Measurements from ENCODE around the gene YWHAG. TPM values are rescaled to one million over a fixed set of nuclear protein-coding genes. Genes with fewer than 3 reads are reported as not detected.

Gene YWHAG
- polyA plus RNA-seq, 1 donor (not counting 4 experiments of a cell fraction or from before 2014, with no cell fraction given) = 130 TPM

GRCh38 chr7:76349313-76349885, 9.4 kb downstream of the YWHAG start:
- dilution Hi-C loops (cut with MboI; ENCODE audit: extremely low pct_ligation_motif_present, low sequenced_read_pairs) = no loop called here
- no peak overlapping the region for H2AFZ ChIP-seq (ENCODE audit: control insufficient read depth, low read length)
- TF ChIP-seq EZH2 (IDR thresholded peaks at IDR 0.05; ENCODE audit: low read length) (no peak), CTCF (optimal IDR thresholded peaks at IDR 0.05 in 1 of 3, IDR thresholded peaks at IDR 0.05 in 1 of 3, conservative IDR thresholded peaks at IDR 0.05 in 1 of 3; ENCODE audit: extremely low read depth in 1 of 3, insufficient read depth in 2 of 3, low read length in 3 of 3) (no peak)

GRCh38 chr7:76347710-76348109, 11.1 kb downstream of the YWHAG start:
- dilution Hi-C loops (cut with MboI; ENCODE audit: extremely low pct_ligation_motif_present, low sequenced_read_pairs) = no loop called here
- Histone ChIP-seq H3K36me3 (ENCODE audit: control insufficient read depth in 2 of 2, extremely low read depth in 1 of 2, insufficient read depth in 2 of 2, low read length in 2 of 2) (peaks cover 34 to 40% of the 10 kb centered on the region in 2 experiments), H3K9me1 (ENCODE audit: control insufficient read depth, extremely low read depth, insufficient read depth, low read length) (peaks cover 7% of the 10 kb centered on the region), H3K4me3 (ENCODE audit: control insufficient read depth in 2 of 3, extremely low read depth in 1 of 3, insufficient read depth in 2 of 3, low read depth in 1 of 3, low read length in 3 of 3) (no peak overlapping the region), H4K20me1 (ENCODE audit: control insufficient read depth, extremely low read depth, insufficient read depth, low read length) (peaks cover 55% of the 10 kb centered on the region), H3K4me1 (ENCODE audit: control insufficient read depth, extremely low read depth, insufficient read depth, low read length) (peaks cover 13% of the 10 kb centered on the region), H2AFZ (ENCODE audit: control insufficient read depth, low read length) (no peak overlapping the region), H3K9me3 (ENCODE audit: control insufficient read depth, low read depth, low read length) (no peaks in the 10 kb centered on the region), H3K27ac (ENCODE audit: control insufficient read depth, insufficient read depth, low read length) (no peak overlapping the region), H3K9ac (ENCODE audit: control insufficient read depth, extremely low read depth, insufficient read depth, low read length) (no peak overlapping the region), H3K79me2 (ENCODE audit: control insufficient read depth, insufficient read depth, low read length) (peaks cover 100% of the 10 kb centered on the region), H3K27me3 (ENCODE audit: control insufficient read depth, extremely low read depth, insufficient read depth, low read length) (no peaks in the 10 kb centered on the region), H3K4me2 (ENCODE audit: control insufficient read depth, extremely low read depth, insufficient read depth, low read depth, low read length) (no peak overlapping the region)
- no peak for TF ChIP-seq CTCF (optimal IDR thresholded peaks at IDR 0.05 in 1 of 3, IDR thresholded peaks at IDR 0.05 in 1 of 3, conservative IDR thresholded peaks at IDR 0.05 in 1 of 3; ENCODE audit: extremely low read depth in 1 of 3, insufficient read depth in 2 of 3, low read length in 3 of 3)
- no peak for TF ChIP-seq EZH2 (IDR thresholded peaks at IDR 0.05; ENCODE audit: low read length)
- no peak for FAIRE-seq
- no peak for DNase-seq (ENCODE audit: low read depth, low spot score)

More at GRCh38 chr7:76349313-76349885, 9.4 kb downstream of the YWHAG start:
- Histone ChIP-seq H3K9me3 (ENCODE audit: control insufficient read depth, low read depth, low read length) (no peaks in the 10 kb centered on the region), H3K4me2 (ENCODE audit: control insufficient read depth, extremely low read depth, insufficient read depth, low read depth, low read length) (no peak overlapping the region), H3K79me2 (ENCODE audit: control insufficient read depth, insufficient read depth, low read length) (peaks cover 100% of the 10 kb centered on the region), H3K9me1 (ENCODE audit: control insufficient read depth, extremely low read depth, insufficient read depth, low read length) (peaks cover 12% of the 10 kb centered on the region), H3K36me3 (ENCODE audit: control insufficient read depth in 2 of 2, extremely low read depth in 1 of 2, insufficient read depth in 2 of 2, low read length in 2 of 2) (peaks cover 25 to 38% of the 10 kb centered on the region in 2 experiments), H3K27me3 (ENCODE audit: control insufficient read depth, extremely low read depth, insufficient read depth, low read length) (no peaks in the 10 kb centered on the region), H4K20me1 (ENCODE audit: control insufficient read depth, extremely low read depth, insufficient read depth, low read length) (peaks cover 57% of the 10 kb centered on the region), H3K9ac (ENCODE audit: control insufficient read depth, extremely low read depth, insufficient read depth, low read length) (no peak overlapping the region), H3K4me1 (ENCODE audit: control insufficient read depth, extremely low read depth, insufficient read depth, low read length) (peaks cover 9% of the 10 kb centered on the region), H3K4me3 (ENCODE audit: control insufficient read depth in 2 of 3, extremely low read depth in 1 of 3, insufficient read depth in 2 of 3, low read depth in 1 of 3, low read length in 3 of 3) (no peak overlapping the region), H3K27ac (ENCODE audit: control insufficient read depth, insufficient read depth, low read length) (no peak overlapping the region)
- DNase-seq (ENCODE audit: low read depth, low spot score) (no peak), FAIRE-seq (no peak)

All from keratinocyte (primary cell).